HG03060 (cell line): ENCODE results near the gene TUB.

ENCODE experiments used
- ATAC-seq: cut with Tn5 transposase; IDR thresholded peaks from one replicate; pipeline ENCODE4 v1.9.1; 2021; ENCODE audit warnings: low read depth, moderate number of reproducible peaks; ENCODE audit not compliant: unreplicated experiment

The TUB gene, protein sequence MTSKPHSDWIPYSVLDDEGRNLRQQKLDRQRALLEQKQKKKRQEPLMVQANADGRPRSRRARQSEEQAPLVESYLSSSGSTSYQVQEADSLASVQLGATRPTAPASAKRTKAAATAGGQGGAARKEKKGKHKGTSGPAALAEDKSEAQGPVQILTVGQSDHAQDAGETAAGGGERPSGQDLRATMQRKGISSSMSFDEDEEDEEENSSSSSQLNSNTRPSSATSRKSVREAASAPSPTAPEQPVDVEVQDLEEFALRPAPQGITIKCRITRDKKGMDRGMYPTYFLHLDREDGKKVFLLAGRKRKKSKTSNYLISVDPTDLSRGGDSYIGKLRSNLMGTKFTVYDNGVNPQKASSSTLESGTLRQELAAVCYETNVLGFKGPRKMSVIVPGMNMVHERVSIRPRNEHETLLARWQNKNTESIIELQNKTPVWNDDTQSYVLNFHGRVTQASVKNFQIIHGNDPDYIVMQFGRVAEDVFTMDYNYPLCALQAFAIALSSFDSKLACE

DNA sequence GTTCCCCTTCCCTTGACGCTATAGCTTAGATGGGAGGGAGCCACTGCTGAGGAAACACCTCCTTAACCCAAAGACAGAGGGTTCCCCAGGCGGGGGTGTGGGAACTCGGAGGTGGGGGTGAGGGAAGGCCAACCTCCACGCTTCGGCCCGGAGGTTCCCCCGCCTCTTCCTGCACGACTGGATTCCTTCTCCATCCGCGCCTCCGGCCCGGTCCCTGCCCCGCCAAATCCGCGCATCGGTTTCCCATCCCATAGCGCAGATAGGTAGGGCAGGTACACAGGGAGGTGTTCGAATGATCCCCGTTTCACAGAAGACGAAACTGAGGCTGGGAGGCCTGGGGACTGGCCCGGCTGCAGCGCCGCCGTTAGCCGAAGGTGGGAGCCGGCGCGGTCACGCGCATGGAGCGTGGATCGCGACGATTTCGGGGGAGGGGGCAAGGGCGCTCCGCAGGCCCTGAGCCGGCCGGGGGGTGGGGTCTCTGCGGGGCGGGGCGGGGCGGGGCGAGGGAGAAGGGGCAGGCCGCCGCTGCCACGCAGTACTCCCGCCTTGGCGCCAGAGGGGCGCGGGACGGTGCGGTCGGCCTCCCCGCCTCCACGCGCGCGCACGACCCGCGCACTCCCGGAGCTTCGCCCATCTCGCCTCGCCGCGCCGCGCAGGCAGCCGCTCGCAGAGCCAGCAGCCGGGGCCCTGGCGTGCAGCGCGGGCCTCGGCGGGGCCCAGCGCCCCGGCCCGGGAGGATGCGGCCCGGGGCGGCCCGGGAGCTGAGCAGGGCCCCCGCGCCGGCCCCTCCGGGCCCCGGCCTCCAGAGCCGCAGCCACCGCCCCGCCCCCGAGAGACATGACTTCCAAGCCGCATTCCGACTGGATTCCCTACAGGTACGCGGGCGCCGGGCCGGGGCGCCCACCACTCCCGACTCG is at the start of gene TUB:
Gene TUB (plus strand): TSS at position 538 of the 917 bp plus-strand sequence. CDS start 300 bp downstream, at position 838.
- no peak for ATAC-seq

DNA sequence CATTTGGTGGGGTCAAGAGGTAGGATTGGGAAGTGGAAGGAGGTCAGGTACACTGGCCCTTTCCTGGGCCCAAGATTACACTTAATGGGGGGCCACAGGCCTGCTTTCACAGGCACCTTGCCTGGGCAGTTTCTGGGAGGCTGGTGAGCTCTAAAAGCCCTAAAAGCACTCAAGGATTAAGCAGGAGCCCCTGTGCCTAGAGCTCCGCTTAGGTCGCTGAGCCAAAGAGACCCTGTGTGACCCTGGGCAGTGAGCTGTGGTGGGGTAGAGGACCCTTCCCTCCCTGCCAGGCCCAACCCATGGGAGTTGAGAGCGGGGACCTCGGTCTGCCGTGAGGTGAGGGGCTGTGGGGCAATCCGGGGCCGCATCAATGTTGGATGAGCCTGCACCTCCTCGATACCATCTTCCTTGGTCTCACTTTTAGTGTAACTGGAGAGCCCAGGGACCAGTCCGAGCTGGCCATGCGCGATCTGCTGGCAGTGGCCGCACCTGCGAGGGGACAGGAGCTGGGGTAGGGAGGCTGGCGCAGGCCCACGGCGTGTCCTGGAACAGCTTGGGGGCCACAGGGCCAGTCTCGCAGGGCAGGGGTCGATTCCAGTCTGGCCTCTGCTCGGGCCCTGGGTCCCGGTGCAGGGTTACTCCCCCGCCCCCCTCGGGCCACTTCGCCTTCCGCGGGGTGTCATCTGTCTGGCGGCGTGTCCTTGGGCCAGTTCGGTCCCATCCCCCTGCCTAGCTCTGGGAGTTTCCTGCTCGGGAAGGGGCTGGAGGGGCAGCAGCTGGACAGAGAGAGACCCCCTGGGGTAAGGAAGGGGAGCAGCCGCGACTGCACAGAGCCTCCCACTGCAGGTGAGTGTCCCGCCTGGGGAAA is 49.5 kb upstream of the TUB start:
- no peak for ATAC-seq

DNA sequence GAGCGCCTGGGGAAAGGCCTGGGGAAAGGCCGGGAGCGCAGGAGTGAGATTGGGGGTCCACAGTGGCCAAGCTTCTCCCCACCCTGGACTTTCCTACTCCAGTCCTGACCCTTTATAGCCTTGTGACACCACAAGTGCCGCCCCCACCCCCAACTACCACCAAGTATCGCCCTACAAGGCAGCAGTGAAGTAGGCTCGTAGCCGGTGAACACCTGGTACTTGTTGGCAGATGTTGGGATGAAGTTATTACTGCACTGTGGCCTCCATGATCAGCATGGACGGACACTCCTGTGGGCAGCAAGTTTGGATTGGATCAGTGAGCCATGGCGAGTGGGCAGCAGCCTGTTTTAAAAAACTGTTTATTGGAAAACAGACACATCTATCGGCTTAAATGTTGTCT is 48.9 kb upstream of the TUB start:
- ATAC-seq = no peak

DNA sequence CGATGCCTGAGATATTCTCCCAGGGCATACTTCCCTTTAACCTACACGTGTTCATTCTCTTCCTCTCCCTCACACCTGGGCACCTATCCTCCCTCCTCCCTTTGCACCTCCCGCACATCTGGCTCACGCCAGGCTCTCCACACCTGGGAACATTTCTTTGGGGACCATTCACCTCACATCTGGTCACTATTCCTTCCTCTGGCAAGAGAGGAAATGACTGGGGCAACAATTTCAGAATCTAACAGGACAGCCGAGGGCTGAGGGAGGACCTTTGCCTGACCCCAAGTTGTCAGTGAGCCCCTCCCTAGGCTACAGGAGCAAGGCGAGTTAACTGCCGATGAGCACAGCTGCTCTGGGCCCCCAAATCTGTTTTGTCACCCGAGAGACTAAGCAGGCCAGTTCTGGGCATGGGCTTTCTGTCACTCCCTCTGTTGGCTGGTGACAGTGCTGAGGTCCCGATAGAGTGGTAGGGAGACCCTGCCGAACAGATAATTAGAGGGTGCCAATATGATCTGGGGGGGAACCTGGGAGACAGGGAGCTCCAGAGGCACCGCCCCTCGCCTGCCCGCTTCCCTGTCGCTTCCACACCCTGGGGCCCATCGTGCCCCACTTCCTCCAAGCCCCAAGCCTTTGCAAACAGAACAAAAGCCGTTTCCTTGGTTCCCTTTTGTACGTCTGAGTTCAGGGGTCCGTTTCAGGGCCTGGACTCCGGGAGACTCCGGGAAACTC is 48.3 kb upstream of the TUB start:
- ATAC-seq = no peak

DNA sequence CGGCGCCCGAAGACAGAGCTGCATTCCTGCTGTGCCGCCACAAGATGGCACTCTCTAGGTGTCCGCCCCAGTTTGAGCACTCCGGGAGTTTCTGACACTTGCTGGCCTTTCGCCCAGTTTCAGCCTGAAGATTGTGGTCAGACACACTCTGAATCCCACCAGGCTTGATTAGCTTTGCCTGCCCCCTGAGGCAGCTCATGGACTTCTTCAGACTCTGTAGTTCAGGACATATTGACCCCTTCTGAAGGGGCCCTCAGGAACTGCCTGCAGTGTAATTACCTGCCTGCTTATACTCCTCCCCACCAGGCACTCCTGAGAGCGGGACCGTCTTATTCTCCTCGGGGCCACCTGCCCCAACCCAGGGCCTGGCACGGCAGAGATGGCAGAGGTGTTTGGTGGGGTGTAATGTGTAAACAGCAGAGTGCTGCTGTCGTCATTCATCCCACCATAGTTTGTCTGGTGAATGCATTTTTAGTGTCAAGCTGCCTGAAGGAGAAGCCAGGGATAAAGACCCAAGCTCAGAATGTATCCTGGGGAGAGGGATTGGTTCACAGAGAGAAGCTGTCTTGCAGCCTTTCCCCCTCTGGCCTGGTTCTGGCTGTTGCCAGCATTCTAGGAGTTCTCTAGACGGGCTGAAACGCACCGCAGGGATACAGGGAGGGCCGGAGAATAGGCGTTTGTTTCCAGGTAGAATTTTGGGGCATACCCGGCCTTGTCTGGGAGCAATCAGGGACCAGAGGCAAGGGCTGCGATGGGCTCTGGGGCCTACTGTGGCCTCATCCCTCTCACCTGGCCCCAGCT is 47.5 kb upstream of the TUB start:
- no peak for ATAC-seq

GRCh38 chr11:8034106-8034585 is 46.9 kb upstream of the TUB start:
- no peak for ATAC-seq

- ATAC-seq = no peak
Observed at GRCh38 chr11:8034604-8035190, 46.3 kb upstream of the TUB start.

DNA sequence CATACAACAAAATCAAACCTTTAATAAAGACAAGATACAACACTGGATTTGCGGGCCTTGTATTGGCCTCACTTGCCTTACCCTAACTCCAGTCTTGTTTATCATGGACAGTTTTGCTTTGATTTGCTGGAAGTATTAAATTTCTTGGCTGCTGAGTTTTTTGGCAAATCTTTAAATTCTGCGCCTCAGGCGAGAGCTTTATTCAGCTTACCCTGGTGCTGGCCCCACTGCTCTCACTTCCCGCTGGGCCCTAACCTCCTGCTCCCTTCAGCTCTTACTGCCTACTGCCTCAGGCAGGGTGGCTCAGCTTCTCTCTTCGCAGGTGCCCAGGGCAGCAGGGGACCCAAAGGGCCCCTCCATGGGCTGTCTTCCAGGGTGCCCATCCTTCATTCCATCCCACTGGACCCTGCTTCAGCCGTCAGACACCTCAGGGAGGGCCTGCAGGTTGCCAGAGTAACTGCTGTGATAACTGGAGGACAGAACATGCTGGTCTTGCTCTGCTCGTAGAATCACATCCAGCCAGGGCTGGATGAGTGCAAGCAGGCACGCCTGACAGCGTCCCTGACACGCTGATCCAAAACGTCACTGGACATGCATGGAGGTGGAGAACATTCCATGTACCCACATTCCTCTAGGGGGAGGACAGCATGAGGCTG is 45.7 kb upstream of the TUB start:
- no peak for ATAC-seq

DNA sequence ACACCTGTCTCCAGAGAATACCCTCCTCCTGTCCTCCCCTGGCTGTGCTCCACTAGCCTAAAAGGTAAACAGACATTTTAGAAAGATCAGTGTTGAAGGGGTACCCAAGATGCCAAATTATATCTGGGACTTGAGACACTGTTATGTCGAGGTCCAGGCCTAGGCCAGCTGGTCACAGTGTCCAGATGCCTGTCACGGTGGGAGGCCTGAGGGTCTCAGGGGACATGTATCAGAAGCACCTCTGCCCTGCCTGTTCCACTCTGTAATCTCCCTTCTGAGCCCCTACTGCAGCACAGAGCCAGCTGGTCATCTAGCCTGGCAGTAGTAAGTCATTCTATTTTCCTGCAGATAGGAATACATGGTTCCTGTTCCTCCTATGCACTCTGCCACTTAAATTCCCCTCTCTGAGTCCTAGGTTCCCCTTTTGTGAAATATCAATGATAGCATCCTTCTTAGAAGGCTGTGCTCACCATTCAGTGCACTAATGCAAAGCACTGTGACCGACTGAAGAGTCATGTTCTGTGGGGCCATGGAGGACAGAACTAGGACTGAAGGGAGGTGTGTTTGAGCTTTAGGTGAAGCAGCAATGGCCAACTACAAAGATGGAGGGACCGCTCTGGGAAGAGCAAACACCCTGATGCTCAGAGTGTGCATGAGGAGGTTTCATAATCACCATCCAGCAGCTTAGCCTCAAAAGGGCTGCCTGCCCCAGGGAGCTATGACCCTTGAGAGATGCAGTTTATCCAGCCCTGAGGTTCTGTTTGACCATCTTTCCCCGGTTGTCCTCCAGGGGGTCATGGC is 44.8 kb upstream of the TUB start:
- ATAC-seq = no peak

- no peak for ATAC-seq
Observed at GRCh38 chr11:8036986-8037385, 44.0 kb upstream of the TUB start.

- no peak for ATAC-seq
Observed at GRCh38 chr11:8038393-8038792, 42.6 kb upstream of the TUB start.

DNA sequence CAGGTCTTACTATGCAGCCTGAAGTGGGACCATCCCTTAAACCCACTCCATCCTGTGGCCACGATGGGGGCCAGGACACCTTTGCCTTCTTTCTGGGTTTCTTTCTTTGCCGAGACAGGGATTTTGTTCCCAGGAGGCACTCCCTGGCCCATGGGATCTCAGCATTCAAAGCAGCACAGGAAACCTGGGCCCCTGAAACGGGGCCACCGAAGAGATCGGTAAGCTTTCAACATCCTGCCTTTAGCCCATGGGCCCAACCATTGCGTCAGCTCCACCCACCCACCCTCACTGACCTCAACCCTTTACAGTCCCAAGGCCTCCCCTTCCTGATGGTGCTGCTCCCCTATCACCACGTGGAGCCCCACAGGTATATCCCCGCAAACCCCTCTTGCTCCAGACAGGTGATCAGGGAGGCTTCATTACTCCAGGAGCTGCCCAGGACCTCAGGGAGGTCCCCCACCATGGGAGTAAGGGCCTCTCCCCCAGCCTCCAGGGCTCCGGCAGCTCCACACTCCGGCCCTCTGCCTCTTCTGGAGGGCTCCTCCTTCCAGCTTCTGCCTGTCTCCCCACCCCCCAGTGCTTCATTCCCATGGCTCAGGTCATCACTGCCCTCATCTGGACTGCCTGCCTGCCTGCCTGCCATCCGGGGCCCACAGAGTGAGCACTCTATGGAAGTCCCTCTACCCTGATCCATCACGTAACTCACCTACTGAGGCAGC is 42.0 kb upstream of the TUB start:
- ATAC-seq = no peak

- ATAC-seq = no peak
Observed at GRCh38 chr11:8039530-8040260, 41.3 kb upstream of the TUB start.

- ATAC-seq = no peak
Observed at GRCh38 chr11:8040261-8040920, 40.6 kb upstream of the TUB start.

GRCh38 chr11:8040921-8041285 is 40.1 kb upstream of the TUB start:
- ATAC-seq = no peak
